DMS114 treated with DMSO at 0.1 percent for 48 hours (cell line): ENCODE measurements around the gene ANO8.
A peak's percentile ranks its signal among the peaks of the same experiment; 100 is the strongest.

ENCODE experiments used
- DNase-seq: peaks from one replicate; lab custom pipeline; 2025; ENCODE audit not compliant: unreplicated experiment; lab: John Stamatoyannopoulos, UW

Gene ANO8

DNA sequence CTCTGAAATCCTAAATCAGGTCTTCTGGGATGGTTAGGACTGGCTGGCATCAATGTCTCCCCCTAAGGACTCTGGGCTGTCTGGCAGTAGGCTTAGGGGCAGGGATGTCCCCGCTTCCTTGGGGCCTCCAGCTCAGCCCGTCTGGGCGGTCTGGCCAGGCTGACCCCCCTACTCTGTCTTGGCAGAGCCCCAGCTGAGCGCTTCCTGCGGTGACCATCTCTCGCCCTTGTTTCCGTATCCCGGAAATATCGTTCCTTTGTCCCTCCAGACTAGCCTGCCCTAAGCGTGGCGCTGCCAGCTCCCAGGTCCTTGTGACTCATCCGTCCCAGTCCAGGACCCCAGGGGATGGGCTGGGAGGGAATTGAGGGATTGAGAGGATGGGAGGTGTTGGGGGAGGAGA, 14.0 kb upstream of the ANO8 start:
- DNase-seq, result no peak

DNA sequence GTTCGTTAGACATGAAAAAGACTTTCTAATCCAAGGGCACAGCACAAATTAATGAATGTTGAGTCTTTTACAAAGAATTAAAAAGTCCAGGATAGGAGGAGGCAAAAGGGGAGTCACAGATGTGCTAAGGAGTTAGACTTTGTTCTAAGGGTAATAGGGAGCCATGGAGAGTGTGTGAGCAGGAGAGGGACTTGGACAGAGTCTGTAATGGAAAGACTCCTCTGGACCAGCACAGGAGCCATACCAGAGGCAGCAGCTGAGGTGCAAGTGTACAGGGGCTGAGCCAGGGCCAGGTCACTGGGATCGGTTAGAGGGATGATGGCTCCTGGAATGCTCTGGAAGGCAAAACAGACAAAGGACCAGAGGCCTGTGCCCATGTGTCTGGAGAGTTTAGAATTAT, 13.2 kb upstream of the ANO8 start:
- no peak for DNase-seq

GRCh38 chr19:17347361-17347760, 12.7 kb upstream of the ANO8 start:
- no peak for DNase-seq

GRCh38 chr19:17346109-17346671, 11.5 kb upstream of the ANO8 start:
- DNase-seq, result peak; percentile 68

DNA sequence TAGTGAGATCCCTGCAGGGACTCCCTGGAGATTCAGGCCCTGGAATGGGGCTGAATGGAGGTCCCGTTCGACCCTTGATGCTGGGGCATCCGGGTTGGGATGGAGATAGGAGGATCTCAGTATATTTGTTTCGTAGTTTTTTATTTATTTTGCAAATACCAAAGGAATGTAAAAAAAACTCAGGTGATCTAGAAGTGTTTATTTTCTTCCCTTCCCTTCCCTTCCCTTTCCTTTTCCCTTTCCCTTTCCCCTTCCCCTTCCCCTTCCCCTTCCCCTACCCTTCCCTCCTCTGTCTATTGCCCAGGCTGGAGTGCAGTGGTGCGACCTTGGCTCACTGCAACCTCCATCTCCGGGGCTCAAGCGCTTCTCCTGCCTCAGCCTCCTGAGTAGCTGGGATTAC, 7.2 kb upstream of the ANO8 start:
- DNase-seq, result no peak

DNA sequence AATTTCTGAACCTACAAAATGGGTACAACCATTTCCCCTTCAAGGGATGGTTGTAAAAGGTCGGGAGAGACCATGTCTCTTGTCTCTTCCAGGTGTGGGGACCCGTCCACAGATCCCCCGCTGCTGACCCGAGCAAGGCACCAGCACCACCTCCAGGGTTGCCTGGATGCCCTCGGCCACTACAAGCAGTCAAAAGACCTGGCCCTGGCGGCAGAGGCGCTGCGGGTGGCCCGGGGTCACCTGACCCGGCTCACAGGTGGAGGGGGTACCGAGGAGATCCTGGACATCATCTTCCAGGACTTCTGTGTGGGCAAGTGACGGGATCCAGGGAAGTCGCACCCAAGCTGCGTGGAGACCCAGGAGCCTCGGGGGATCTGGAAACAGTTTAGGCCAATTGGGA, 6.7 kb upstream of the ANO8 start:
- DNase-seq, result no peak

GRCh38 chr19:17340871-17341357, 6.3 kb upstream of the ANO8 start:
- DNase-seq, result no peak

- peak; percentile 36 for DNase-seq
Measured at GRCh38 chr19:17340302-17340870, 5.7 kb upstream of the ANO8 start.

GRCh38 chr19:17339088-17339741, 4.6 kb upstream of the ANO8 start:
- no peak for DNase-seq

GRCh38 chr19:17338433-17339078, 3.9 kb upstream of the ANO8 start:
- DNase-seq, result no peak

- peak; percentile 31 for DNase-seq
Measured at GRCh38 chr19:17337675-17338432, 3.2 kb upstream of the ANO8 start.

DNA sequence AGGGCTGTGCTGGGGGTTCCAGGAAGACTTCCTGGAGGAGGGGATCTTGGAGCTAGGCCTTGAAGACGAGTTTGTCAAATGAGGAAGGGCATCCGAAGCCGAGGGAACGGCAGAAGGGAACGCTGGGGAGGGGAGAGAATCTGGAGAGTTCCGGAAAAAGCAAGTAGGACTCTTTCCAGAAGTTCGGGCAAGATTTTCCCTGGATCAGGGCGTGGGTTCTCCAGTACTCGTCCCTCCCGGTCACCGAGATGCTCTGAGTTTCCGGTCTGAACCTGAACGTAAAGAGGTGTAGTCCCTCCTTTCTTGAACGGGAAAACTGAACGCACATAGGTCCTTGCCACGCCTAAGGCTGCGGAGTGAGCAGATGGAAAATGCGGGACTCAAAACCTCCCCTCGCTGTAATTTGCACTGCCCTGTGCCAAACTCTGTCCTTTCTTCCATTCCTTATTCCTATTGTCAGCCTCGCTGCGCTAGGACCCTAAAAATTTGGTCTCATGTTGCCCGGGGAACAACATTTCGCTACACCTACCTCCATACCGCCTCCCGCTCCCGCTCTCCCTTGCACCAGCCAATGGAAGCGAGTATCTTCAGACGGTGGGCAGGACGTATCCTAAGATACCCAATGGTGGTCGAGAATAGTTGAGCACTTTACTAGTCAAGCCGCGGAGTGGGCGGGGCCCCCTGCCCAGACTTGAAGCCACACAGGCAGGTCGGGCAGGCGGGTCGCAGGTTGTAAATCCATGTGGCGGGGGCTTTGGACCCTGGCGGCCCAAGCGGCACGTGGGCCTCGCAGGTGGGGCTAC, 2.4 kb upstream of the ANO8 start, which contains the start of gene GTPBP3:
Gene GTPBP3 (plus strand): TSS at position 682 of the 803 bp plus-strand sequence. CDS start 59 bp downstream, at position 741.
- peak; percentile 99 for DNase-seq

DNA sequence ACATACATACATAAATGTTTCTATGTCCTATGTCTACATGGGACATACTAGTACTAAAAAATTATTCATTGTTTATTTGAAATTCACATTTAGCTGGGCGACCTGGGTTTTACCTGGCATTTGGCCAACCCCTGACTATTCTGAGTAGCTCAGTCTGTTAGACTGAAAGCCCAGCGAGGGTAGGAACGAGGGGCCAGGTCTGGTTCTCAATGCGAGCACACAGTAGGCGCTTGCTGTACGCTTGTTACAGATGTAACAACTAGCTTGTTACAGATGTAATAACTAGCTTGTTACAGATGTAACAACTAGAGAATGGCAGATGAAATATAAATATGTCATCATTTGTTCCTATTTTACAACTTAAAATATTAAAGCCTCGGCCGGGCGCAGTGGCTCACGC, 920 bp upstream of the ANO8 start:
- DNase-seq, result no peak

DNA sequence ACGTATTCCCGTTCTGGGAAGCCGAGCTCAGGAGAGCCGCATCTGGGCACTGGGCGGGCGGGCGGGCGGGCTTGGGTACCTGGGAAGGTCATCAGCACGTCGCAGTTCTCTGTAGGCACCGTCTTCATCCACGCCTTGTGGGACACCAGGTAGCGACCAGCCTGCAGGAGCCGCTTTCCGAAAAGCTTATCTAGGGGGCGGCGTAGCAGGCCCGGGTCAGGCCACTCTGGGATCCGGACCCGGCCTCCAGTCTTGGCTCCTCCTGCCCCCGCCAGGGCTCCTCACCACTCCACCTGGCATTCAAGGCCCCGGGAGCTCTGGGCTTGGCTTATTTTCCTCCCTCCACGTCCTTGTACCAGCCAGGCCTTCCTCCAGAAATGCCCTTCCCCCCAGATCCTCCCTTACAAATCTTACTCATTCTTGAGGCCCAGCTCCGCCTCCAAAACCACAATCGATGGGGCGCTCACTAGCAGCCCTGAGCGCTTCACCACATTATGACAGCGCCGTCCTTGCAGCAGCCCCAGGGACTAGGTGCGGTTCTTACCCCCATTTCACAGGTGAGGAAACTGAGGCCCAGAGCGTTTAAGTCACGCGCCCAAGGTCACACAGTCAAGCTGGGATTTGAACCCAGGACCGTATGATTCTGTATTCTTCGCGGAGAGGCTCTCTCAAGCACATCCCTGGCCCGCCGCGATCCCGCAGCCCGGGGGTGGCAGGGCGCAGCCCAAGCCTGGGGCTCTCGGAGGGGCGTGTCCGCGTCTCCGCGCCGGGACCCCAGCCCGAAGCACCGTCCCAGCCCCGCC, 843 bp downstream of the ANO8 start:
- peak; percentile 15 for DNase-seq

DNA sequence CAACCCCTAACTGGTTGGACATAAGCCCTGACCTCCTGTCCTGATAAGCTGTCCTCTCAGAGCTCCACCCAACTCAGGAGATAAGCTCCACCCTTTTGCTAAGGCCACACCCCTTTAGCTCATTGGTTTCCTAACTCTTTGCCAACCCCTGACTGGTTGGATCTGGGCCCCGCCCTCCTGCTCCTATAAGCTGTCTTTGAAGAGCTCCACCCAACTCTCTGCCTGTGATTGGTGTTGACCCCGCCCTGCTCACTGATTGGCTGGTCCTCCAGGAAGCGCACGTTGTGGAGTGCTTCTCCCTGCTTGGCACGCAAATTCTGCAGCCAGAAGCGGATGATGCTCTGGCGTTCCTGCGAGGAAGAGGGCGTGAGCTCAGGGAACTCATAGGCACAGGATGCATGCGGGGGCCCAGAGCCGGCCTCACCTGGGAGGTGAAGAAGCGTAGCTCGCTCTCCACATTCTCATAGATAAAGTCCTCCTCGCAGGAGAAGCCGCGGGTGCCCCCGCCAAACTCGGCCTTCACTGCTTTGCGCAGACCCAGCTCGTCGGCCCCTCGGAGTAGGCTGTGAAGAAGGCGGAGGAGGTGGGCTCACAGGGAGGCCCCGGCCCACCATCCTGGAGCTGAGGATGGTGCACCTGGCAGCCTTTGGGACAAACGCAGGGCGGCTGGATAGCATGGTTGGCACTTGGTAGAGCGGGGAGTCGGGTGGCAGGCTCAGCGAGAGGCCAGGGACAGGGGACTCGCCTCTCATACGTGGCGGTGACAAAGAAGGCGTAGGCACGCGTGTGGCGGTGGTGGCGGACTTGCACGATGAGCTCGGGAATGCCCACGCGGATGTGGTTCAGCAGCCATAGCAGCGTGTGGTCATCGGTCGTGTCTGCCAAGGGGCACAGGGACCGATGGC, 1.7 kb downstream of the ANO8 start:
- DNase-seq, result peak; percentile 42

DNA sequence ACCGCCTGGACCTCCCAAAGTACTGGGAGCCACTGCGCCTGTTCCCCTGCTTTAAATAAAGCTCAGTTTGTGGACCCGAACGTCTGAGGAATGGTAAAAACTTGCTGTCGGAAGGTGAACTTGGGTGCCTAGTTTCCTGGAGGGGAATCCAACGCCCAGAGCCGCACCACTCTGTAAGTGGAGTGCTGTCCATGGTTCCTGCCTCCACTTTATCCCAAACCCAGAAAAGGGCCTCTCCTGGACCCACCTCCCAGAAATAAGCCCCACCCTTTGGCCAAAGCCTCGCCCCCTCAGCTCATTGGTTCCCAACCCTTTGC, 2.3 kb downstream of the ANO8 start:
- DNase-seq, result no peak

DNA sequence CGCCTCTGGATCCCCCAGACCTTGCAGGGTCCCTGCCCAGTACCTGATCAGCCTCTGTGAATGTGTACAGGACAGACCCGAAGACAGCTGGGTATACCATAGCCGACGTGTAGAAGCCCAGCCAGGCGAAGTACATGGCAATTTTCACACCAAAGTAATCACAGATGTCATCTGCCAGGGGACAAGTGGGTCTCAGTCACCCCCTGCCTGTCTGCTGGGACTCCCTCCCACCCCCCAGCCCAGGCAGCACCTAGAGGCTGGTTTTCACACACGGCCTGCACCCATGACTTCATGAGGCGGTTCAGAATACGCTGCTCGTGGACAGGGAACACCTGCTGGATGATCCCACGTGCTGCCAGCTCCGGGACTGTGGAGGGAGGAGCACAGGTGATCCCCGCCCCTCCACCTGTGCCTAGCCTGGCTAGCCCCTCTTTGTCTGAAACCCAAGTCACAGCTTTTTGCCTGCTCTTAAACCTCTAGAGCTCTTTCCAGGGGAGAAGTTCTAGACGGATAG, 3.6 kb downstream of the ANO8 start:
- DNase-seq, result no peak

DNA sequence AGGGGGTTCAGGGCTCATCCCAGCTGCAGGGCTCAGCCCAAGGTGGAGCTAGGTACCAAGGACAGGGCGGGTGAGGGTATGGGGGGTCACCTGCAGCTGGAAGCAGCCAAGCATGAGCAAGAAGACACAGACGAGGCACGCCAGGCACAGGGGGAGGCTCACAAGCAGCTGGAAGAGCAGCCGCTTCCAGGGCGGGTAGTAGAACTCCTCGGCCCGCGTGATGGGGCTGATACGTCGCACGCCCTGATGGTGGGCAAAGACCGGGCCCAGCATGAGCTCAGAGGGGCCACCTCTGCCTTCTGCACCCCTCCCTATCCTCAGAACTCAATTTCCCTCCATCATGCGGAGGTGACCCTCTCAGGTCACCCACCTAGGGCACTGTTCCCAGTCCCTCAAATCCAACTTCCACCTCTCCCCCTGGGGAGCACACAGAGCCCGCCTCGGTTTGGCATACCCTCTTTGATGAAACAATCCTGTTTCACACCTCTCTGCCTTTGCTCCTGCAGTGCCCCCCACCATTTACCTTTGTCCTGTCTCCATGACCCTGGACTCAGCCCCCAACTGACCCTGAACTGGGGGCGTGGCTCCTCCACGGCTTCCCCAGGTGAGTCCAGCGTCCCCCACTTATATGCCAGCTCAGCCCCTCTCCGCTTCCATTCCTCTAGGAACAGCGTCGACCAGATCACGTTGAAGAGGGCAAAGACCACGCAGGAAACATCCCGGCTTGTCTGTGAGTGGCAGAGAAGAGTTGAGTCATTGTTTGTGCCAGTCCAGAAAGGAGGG, 4.2 kb downstream of the ANO8 start:
- no peak for DNase-seq
